Activated CD4-positive, CD25-positive, alpha-beta regulatory T cell treated with anti-CD3 and anti-CD28 coated beads, Interleukin-2, amount 50 U/mL, for 72 hours (primary cell): Measurements from ENCODE around the gene CPLX3.

ENCODE experiments used
- DNase-seq: peaks from one replicate; pipeline ENCODE4 v3.0.0; 2021

The CPLX3 gene

DNA sequence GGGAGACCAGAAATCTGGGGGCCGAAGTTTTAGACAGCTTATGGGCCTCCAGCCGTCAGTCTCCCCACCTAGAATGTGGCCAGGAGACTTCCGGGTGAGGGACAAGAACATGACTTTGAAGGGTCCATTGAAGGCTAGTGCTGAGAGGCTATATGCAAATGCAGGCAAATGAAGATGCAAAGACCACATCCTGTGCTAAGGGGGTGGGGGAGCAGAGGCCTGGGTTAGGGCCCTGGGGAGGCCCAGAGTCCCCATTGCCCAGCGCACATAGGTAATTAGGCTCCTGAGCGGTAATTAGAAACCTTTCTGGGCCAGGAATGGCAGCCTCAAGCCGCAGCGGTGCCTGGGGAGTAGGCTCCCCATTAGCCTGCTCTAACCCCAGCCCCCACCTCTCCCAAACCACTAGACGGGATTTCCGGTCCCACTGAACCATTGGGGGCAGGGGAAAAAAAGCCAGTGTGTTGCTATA is 37.7 kb upstream of the CPLX3 start:
- DNase-seq = peak; percentile 64

DNA sequence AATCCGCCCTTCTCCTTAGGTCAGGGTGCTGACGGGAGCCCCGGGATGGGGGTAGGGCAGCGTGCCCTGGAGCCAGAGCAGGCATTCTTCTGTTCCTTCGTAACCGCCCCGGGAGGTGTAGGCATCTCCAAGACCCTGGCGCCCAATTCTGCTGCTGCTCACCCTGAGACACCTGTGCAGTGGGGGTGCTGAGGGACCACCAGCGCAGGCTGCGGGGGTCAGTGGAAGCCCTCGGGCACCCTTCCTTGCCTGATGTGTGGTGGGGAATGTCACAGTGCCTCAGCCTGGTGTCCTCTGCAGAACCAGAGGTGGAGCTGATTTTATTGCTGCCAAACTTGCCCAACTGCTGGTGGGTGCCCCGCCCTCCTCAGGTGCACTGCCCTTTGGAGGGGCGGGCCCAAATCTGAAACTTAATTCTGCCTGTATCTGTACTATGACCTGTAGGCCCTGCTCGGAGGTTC is 37.2 kb upstream of the CPLX3 start:
- no peak for DNase-seq

DNA sequence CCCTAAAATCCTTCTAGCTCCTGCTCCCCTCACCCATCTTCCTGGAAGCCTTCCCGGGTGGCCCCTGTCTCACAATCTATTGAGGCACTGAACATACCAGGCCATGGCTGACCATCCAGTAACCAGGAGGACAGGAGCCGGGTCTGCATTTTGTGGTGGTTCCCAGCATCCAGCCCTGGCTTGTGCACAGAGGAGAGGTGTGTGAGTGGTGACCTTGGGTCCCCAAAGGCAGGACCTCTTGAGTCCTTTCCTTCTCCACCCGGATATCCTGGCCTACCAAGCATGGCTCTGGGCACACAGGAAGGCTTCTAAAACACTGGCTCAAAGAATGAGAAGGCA is 36.7 kb upstream of the CPLX3 start:
- DNase-seq = no peak

DNA sequence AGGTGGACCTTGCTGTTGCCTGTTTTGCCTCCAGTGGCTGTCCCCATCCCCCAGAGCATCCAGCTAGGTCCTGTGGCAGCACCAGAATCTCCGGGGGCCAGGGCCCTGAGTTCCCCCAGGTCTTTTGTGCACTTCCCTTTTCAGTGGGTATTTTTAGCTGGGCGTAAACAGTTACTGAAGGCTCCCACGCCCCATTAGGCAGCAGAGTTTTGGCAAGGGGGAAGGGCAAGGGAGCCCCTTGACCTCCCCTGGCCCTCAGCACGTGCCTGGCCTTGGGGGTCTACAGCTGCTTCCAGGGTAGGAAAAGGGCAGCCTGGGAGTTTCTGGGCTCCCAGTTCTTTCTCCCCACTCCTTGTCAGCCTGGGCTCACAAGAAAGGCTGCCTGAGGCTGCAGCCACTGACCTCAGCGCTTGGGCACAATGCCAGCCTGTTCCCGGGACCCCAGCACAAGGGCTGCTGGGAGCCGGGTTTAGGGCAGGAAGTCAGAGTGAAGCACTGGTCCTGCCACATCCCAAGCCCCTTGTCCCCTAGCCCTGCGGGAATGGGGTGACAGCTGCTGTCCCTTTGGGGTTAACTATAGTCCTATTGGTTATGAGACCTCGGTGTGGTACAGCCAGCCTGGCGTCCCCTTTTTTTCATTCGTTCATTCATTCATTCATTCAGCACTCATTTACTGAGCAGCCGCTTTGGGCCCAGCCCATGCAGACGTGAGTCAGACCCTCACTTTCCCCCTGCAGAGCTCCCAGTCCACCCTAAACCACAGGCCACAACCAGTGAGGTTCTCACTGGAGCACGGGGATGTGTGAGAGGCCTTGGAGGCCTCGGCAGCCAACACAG is 36.1 kb upstream of the CPLX3 start:
- DNase-seq = no peak

DNA sequence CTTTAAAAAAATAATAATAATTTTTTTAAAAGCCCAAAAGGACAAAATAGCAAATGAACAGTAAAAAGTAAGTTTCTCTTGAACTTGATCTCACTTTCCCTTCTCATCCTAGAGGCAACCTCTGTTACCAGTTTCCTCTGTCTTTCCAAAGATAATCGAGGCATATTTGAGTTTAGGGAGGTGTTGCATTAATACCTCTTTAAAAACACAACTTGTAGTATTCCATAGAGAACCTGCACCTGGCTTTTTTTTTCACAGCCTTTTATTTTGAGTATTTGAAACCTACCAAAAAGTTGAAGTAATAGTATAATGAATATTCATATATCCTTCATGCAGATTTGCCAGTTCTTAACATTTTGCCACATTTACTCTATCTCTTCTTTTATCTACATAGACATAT is 35.4 kb upstream of the CPLX3 start:
- DNase-seq = no peak

DNA sequence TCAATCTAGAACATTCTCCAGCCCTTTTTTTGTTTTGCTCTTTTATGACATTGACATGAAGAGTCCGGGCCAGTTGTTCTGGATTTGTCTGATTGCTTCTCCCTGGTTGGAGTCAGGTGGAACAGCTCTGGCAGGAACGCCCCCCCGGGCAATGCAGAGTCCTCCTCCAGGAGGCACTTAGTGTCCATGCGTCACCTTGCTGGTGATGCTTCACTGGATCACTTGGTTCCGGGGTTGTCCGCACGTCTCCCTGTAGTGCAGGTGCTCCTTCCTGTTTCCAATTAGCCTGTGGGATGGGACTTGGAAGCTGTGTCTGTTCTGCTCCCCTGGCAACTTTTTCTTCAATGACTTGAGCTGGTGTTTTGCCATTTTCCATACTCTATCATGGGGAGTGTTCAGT is 34.8 kb upstream of the CPLX3 start:
- no peak for DNase-seq

DNA sequence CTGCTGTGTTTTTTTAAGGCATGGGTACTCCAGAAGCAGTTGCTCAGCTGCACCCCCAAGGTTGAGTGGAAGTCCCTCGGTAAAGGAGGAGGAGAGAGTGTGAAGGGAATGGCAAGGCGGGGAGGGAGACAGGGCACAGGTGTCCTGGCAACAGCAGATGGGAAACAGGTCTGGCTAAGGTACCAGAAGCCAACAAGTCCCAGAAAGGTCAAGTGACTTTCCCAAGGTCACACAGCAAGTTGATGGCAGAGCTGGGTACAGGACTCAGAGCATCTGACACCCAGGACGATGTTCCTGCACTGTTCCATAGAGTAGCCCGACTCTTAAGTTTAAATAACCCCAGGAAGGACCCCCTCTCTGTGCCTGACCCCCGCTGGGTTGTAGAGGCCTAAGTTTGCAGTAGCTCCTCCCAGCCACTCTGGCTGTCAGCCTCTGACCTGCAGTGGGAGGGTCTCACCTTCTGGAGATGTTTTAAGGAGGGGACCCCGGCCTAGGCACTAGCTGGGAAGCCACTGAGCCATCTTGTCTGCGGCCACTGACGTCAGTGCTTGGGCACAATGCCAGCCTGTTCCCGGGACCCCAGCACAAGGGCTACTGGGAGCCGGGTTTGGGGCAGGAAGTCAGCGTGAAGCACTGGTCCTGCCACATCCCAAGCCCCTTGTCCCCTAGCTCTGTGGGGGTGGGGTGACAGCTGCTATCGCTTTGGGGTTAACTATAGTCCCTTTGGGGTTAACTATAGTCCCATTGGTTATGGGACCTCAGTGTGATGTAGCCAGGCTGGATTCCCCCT is 34.0 kb upstream of the CPLX3 start:
- no peak for DNase-seq

DNA sequence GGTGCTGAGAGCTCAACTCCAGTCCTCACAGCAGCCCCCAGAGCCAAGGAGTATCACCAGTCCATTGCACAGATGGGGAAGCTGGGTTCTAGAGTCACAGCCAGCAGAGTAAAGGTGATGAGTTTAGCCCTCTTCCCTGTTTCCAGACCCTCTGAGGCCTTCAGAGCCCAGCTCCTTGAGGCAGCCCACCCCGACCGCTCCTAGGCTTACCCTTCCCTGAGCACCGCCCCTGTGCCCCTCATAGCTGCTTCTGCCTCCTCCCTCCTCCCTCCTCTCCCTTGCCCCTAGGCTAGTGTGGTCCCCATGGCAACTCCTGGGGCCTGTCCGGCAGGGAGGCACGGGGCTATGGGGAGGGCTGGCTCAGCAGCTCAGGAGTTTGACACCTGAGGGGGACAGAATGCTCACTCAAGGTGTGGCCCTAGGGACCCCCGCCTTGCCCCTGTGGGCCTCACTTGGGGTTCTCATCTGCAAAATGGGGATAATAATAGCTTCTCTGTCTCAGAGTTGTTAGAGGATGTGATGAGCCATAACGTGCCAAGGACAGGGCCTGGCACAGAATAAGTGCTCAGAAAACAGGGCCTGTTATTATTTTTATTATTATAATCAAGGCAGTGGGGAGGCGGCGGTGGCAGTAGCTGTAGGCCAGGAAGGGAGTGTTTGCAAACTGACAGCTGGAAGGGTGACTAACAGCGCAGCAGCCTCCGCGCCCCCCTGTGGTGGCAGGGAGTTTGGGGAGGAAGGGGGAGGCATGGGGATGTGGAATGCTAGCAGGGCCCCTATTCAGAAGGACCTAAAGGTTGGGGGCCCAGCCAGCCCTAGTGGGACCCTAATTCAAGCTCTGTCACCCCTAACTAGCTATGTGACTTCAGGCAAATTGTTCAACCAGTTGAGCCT is 33.0 kb upstream of the CPLX3 start:
- DNase-seq = peak; percentile 54

DNA sequence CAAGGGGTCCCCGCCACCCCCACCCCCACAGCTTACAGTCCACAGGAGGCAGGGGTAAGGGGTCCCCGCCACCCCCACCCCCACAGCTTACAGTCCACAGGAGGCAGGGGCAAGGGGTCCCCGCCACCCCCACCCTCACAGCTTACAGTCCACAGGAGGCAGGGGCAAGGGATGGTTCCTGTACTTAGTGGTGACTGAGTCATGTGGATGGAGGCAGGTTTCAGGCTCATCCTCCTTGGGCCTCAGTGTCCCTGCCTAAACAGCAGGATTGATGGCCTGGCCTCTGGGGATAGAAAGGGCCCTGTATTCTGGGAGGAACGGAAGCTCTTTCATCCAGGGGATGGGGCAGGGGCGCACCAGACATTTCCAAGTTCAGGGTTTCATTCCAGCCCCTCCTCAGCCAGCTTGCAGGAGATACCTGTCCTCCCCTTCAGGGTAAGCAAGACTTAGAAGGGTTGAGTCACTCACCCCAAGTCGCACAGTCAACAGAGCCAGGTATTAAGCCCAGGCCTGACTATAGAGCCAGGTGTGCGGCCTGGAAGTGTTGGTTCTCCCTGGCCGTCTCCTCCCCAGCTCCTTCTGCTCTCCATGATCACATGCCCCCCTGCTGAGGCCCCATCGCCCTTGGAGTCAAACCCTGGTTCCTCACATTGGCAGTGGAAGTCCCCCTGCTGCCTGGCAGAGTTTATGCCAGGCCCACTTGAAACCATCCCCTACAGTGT is 32.0 kb upstream of the CPLX3 start:
- no peak for DNase-seq

DNA sequence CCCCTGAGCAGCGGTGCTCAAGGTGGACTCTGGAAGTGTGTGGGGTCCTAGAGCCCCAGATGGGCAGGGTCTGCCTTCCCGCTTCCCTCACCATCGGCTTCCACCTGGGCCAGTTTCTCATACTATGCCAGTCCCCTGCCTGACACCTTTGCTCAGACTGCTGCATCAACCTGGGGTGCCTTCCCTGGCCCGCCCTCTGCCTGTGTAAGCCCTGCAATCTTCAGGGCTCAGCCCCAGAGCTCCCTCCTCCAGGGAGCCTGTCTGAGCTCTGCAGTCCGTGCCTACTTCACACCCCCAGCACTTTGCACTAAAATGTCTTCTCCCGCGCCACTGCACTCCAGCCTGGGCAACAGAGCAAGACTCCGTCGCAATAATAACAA is 31.5 kb upstream of the CPLX3 start:
- DNase-seq = no peak

DNA sequence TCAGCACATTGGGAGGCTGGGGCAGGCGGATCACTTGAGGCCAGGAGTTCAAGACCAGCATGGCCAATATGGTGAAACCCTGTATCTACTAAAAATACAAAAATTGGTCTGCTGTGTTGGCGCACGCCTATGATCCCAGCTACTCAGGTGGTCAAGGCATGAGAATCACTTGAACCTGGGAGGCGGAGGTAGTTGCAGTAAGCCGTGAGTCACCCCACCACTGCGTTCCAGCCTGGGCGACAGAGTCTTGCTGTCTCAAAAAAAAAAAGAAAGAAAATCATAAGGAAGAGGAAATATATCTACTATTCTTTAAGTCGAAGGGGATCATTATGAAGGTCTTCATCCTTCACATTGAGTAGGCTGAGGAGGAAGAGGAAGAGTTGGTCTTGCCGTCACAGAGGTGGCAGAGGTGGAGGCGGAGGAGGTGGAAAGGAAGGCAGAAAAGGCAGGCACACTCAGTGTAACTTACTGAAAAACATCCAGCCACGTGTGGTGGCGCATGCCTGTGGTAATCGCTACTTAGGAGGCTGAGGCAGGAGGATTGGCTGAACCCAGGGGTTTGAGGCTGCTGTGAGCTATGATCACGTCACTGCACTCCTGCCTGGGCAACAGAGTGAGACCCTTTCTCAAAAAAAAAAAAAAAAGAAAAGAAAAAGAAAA is 30.3 kb upstream of the CPLX3 start:
- no peak for DNase-seq

DNA sequence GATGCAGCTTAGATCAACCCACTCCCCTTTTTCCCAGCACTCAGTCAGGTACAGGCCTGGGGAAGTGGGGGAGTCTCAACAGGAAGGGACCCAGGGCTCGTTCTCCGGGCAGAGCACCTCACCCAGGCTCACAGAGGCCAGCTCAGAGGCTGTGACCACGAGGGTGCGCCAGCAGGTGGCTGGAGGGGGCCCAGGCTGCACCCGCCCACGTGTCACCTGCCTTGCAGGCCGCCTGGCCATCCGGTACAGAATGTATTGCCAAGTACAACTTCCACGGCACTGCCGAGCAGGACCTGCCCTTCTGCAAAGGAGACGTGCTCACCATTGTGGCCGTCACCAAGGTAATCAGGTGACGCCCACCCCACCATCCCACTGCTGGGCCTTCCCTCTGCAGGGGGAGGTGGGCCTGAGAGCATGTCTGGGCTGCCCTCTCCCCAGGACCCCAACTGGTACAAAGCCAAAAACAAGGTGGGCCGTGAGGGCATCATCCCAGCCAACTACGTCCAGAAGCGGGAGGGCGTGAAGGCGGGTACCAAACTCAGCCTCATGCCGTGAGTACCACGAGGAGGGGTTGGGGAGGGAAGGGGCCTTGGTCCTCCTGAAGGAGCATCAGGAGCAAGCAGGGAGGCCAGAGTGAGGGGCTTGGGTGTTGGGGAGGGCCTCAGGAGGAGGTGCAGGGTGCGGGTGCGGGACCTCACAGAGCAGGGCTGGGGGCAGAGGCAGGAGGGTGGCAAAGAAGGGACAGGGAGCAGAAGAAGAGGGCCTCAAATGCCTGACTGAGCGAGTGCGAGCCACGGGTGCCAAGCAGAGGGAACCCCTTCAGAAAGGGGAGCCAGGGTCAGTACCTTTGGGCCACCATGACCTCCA is 27.8 kb upstream of the CPLX3 start:
- DNase-seq = no peak

DNA sequence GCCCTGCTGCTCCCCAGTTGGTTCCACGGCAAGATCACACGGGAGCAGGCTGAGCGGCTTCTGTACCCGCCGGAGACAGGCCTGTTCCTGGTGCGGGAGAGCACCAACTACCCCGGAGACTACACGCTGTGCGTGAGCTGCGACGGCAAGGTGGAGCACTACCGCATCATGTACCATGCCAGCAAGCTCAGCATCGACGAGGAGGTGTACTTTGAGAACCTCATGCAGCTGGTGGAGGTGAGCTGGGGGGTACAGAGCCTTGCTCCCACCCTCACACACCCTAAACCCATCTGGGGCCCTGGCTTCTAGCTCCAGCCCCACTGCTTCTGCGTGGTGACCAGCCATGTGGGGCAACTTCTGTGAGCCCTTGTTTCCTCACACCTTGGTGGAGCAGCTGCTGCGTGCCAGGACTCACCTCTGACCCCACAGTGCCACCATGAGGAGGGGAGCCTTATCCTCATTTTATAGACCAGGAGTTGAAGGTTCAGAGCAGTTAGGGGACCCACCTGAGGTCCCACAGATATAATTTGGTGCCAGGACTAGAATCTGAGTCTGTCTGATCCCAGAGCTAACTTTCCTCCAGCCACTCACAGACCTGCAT is 27.1 kb upstream of the CPLX3 start:
- DNase-seq = no peak

DNA sequence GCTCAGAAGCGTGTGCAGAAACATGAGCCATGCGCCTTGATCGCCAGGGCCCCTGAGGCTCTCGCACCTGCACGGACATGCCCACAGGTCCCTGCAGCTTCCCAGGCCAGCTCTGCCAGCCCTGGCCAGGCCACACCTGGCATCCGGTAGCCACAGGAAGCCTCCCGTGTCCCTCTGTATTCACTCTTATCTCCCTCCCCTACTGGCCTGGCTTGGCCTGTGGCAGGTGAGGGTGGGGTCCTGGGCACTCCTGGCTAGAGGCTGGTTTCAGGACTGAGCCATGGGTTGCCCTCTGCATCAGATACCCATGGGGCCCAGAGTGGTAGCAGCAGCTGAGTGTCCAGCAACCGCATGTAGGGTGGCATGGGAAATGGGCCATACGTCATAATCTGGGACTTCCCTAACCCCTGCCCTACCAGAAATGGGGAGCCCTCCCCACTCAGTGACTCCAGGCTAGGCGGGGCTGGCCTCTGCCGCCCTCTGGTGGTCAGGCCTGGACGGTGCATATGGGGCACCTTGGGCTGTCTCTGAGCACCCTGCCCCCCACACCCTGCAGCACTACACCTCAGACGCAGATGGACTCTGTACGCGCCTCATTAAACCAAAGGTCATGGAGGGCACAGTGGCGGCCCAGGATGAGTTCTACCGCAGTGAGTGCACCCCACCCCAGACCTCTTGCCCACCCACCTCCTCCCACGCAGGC is 26.4 kb upstream of the CPLX3 start:
- DNase-seq = peak; percentile 88

DNA sequence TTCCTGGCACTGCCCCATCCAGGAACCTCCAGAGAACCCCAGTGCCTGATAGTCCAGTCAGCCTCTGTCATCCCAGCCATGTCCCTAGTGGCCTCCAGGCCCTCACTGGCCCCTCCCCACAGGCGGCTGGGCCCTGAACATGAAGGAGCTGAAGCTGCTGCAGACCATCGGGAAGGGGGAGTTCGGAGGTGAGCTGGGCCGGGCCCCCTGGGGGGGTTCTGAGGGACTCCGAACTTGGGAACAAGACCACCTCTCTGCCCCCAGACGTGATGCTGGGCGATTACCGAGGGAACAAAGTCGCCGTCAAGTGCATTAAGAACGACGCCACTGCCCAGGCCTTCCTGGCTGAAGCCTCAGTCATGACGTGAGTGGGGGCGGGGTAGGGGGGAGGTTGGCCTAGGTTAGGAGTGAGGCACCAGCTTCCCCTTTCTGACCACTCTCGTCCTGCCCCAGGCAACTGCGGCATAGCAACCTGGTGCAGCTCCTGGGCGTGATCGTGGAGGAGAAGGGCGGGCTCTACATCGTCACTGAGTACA is 25.8 kb upstream of the CPLX3 start:
- DNase-seq = no peak

DNA sequence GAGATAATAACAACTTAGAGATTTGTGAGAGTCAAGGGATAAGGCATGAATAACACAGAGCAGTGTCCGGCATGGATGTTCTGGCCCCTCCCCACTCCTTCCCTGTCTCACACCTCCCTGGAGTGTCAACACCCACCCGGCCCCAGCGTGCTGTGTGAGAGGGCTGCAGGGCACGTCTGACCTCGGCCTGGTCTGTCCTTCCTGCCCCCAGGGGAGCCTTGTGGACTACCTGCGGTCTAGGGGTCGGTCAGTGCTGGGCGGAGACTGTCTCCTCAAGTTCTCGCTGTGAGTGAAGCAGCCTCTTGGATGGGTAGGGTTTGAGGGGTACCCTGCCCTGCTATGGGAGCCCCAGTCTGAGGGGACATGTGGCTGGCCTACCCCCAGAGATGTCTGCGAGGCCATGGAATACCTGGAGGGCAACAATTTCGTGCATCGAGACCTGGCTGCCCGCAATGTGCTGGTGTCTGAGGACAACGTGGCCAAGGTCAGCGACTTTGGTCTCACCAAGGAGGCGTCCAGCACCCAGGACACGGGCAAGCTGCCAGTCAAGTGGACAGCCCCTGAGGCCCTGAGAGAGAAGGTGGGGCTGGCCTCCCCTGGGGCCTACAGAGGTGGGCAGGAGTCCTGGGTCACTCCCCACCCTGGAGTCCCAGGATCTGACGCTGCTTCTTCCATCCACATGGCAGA is 25.0 kb upstream of the CPLX3 start:
- no peak for DNase-seq

DNA sequence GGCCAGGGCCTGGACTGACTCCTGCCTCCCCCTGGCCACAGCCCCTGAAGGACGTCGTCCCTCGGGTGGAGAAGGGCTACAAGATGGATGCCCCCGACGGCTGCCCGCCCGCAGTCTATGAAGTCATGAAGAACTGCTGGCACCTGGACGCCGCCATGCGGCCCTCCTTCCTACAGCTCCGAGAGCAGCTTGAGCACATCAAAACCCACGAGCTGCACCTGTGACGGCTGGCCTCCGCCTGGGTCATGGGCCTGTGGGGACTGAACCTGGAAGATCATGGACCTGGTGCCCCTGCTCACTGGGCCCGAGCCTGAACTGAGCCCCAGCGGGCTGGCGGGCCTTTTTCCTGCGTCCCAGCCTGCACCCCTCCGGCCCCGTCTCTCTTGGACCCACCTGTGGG is 24.1 kb upstream of the CPLX3 start:
- no peak for DNase-seq

DNA sequence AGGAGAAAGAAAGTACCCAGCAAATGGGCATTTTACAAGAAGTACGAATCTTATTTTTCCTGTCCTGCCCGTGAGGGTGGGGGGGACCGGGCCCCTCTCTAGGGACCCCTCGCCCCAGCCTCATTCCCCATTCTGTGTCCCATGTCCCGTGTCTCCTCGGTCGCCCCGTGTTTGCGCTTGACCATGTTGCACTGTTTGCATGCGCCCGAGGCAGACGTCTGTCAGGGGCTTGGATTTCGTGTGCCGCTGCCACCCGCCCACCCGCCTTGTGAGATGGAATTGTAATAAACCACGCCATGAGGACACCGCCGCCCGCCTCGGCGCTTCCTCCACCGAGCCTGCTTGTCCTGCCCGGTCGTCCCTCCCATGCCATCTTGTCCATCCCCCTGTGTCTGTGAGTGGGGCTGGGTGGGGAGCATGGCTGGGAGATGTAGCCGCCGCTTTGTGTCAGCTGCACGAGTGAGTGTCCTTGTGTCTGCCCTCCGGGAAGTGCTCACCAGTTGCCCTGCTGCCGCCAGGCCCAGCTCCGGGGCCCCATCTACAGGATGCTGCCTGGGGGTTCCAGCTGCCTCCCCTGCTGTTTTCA is 23.5 kb upstream of the CPLX3 start:
- no peak for DNase-seq

DNA sequence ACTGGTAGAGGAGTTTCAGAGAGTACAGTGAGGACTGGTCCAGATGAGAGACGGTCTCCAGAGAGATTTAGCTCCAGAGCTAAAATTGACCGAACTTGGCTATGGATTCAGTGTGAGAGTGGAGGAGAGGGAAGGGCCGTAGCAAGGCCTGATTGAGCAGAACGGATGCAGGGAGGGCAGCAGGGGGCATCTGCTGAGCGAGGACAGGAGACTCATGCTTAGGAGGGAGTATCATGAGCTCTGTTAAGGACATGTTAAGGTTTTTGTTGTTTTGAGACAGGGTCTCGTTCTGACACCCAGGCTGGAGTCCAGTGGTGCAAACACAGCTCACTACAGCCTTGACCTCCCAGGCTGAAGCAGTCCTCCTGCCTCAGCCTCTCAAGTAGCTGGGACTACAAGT is 21.5 kb upstream of the CPLX3 start:
- no peak for DNase-seq
